GM21528 (cell line): ENCODE data around the gene GMDS.

Experiments used
- ATAC-seq: cut with Tn5 transposase; IDR thresholded peaks from one replicate; pipeline ENCODE4 v1.9.1; 2021; ENCODE audit warnings: mild to moderate bottlenecking, moderate library complexity; ENCODE audit not compliant: unreplicated experiment, low FRiP score

GMDS gene

GRCh38 chr6:2209226-2209809, 36.1 kb downstream of the GMDS start:
- no peak for ATAC-seq

- no peak for ATAC-seq
These were observed 36.9 kb downstream of the GMDS start for GRCh38 chr6:2208468-2208867.

GRCh38 chr6:2205396-2205795, 40.0 kb downstream of the GMDS start:
- no peak for ATAC-seq

GRCh38 chr6:2204272-2204671, 41.1 kb downstream of the GMDS start:
- no peak for ATAC-seq

- ATAC-seq, result no peak
These were observed 42.1 kb downstream of the GMDS start for GRCh38 chr6:2203264-2203663.

- ATAC-seq, result no peak
These were observed 47.4 kb downstream of the GMDS start for GRCh38 chr6:2197984-2198383.

- no peak for ATAC-seq
These were observed 48.2 kb downstream of the GMDS start for GRCh38 chr6:2197177-2197671.

GRCh38 chr6:2196079-2196679, 49.2 kb downstream of the GMDS start:
- ATAC-seq, result no peak

GRCh38 chr6:2194643-2195042, 50.8 kb downstream of the GMDS start:
- ATAC-seq, result no peak

- no peak for ATAC-seq
These were observed 51.5 kb downstream of the GMDS start for GRCh38 chr6:2193931-2194330.

GRCh38 chr6:2192976-2193375, 52.4 kb downstream of the GMDS start:
- no peak for ATAC-seq

GRCh38 chr6:2191390-2191740, 54.0 kb downstream of the GMDS start:
- ATAC-seq, result no peak

- no peak for ATAC-seq
These were observed 54.6 kb downstream of the GMDS start for GRCh38 chr6:2190661-2191389.

- no peak for ATAC-seq
These were observed 56.5 kb downstream of the GMDS start for GRCh38 chr6:2188856-2189384.

GRCh38 chr6:2188397-2188796, 57.0 kb downstream of the GMDS start:
- no peak for ATAC-seq

- ATAC-seq, result no peak
These were observed 57.6 kb downstream of the GMDS start for GRCh38 chr6:2187826-2188225.

GRCh38 chr6:2186516-2186915, 58.9 kb downstream of the GMDS start:
- peak; percentile 68 for ATAC-seq

GRCh38 chr6:2185466-2185865, 59.9 kb downstream of the GMDS start:
- no peak for ATAC-seq

- no peak for ATAC-seq
These were observed 60.5 kb downstream of the GMDS start for GRCh38 chr6:2184700-2185455.

- no peak for ATAC-seq
These were observed 61.7 kb downstream of the GMDS start for GRCh38 chr6:2183752-2184151.

GRCh38 chr6:2183246-2183645, 62.2 kb downstream of the GMDS start:
- ATAC-seq, result no peak
